G401.6 (cell line): Measurements from ENCODE around the gene AK2.

Source experiments
- FAIRE-seq: peaks from 2 replicates; lab custom pipeline; 2012; peaks lifted over from hg19 to GRCh38; lab: Jason Lieb, UNC

AK2 gene

DNA sequence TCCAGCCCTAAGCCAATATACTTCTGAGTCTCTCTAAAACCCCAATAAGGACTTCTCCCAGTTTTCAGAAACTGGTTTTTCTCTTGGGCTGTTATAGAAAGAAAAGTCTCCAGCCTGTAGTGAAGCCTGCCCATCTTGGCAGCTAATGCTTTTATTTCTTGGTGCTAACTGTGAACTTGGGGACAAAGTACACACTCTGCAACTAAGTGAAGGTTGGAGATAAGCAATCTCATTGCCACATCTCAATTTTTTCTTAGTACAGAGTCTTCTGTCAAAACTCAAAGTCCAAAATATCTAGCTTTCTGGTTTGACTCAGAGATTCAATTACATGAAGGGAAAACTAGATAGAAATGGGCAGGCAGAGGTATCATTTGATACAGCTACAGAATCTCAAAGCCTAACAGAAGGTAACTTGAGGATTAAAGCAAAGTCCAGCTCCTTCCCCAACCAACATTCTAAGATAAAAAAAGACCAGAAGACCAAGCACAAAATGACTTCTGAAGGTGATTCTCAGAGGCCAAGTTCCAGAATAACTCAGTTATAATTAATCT lies 14.0 kb downstream of the AK2 start:
- FAIRE-seq, result no peak

DNA sequence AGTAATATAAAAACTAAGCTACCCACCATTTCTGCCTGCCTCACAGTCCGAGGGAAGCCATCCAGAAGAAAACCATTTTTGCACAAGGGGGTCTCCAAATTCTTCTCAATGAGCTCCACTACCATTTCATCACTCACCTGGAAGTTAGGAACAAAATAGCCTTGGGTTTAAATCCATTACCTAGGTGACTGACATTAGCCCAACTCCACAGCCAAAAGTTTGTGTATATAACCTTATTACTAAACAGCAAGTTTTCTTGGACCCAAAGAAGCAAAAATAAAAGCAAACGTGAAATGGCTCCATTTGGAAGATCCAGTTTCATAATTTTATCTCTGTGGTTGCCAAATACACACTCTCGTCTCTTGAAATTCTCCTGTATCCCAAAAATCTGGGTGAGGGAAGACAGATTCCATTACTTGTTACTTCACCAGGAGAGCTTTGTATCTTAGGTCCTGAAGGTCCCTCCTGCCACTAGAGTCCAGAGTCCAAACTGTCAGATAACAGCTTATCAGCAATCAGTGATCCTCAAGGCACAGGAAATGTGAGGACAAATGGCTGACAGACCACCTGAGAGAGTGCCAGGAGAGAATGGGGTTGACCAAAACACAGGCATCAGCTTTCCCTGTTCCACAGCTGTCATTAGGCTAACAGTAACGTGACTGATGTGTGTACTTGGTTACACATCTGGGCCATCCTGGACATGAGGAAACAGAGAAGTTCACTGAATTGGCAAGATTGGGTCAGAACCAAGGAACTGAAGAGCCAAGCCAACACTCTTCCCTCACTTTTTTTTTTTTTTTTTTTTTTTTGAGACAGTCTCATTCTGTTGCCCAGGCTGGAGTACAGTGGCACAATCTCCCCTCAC lies 14.9 kb downstream of the AK2 start:
- no peak for FAIRE-seq

GRCh38 chr1:33018112-33018511 lies 18.6 kb downstream of the AK2 start:
- FAIRE-seq, result no peak

DNA sequence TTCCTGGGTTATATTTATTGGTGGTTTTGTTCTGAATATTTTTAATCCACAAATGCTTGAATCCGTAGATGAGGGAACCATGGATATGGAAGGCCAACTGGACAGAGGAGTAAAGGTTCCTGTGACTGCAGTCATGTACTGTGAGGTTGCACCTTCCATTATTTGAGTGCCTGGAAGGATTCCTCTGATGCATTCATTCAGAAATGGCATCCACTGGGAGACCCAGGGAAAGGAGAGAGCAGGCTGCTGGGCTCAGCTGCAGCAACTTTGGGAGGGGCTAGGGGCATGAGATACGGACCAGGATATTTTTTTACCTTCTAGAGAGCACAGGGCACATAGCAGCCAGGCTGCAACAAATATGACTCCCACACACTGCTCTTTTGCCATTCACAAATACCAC lies 19.5 kb downstream of the AK2 start:
- no peak for FAIRE-seq

DNA sequence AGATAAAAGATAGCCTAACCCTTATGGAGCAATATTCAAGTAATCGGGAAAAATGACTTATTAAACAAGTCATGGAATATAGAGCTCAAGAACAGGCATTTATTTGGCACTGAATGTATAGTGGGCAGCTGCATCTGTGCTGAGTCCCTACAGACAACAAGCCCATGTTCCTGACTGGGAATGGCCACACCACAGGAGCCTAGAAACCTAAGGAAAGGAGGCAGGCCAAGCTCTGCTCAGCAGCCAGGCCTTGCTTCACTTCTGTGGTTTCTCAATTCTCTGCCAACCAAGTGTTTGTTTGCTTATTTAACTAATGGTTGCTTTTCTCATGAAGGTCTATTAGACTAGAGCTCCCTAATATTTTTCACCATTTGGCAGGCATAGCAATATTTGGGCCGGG lies 21.5 kb downstream of the AK2 start:
- no peak for FAIRE-seq

DNA sequence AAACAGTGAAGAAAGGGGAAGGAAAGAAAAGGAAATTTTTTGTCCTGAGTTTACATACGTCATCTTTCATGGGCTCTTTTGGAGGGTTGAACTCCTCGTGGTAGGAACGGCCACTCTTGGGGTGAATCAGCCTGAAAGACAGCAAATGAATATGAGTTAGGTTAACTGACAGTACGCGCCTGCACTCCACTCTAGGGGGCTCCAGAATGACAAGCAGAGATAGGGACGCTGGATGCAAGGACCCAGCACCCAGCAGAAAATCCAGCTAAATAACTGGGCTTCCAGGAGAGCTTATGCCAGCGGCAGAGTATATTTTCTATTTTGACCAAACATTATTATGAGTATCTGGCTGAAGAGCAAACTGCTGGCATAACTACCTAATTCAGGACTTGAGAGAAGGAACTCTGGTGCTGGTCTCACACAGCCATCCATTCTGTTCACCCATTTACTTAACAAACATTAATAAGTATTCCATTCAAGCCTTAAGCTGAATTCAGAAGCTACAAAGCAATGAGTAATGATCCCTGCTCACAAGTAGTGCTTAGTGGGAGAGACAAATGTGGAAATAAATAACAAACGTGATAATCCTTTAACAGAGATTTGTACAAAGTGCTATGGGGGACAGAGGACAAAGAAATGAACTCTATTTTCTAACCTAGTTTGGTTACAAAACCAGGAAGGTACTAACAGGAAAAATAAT lies 22.1 kb downstream of the AK2 start:
- no peak for FAIRE-seq

DNA sequence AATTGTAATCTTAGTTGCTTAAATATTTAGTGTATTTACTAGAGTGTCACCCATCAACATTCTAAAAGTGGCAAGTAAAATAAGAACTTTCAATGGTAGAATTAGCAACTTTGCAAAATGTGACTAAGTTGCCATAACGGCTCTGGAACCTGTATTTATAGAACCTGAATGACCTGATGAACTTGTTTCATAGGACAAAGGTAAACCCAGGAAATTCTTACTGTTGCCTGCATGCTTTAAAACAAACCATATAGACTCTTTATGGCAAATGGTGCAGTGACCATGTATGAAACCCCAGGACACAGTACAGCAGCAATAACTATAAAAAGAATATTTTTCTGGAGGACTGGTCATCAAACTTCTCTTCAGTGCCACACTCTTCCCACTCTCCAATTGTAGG lies 22.9 kb downstream of the AK2 start:
- no peak for FAIRE-seq

- no peak for FAIRE-seq
Observed at GRCh38 chr1:33012165-33012564, 24.5 kb downstream of the AK2 start.

DNA sequence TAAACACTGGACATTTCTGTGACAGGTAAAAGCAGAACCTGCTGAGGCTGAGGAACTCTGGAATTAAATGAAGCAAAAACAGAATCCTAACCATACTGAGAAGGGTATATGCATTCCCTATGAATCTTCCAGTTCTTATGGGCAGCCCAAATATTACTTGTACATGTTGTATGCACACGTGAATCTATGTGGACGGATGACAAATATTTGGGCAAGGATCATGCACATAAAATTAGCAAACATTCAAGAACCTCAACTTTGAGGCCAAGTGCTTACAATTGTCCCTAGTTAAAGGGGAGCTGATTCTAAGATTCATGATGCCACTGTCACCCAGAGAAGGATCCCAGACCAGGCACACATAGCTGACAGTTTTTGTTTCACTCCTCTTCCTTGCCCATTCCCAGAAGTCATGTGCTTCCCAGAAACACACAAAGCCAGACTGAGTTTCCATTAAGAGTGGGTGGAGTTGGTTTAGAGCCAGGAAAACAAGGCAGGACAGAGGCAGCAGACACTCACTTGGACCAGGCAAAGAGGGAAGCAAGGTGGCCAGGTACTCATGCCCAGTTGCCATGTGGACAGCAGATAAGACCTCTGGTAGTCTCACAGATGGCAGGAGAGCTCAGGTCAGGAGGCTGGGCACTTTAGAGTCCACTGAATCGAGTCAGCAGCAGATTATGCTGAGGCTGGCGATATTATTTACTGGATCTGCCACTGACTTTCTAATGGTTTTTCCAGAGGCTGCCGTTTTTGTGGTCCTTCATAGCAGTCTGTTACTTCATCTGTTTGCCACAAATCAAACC lies 25.6 kb downstream of the AK2 start:
- no peak for FAIRE-seq

- FAIRE-seq, result no peak
Observed at GRCh38 chr1:33009561-33009960, 27.1 kb downstream of the AK2 start.

GRCh38 chr1:33008051-33008914 lies 28.4 kb downstream of the AK2 start:
- FAIRE-seq, result no peak

GRCh38 chr1:33007190-33008050 lies 29.3 kb downstream of the AK2 start:
- no peak for FAIRE-seq

- no peak for FAIRE-seq
Observed at GRCh38 chr1:33005838-33006421, 30.8 kb downstream of the AK2 start.

DNA sequence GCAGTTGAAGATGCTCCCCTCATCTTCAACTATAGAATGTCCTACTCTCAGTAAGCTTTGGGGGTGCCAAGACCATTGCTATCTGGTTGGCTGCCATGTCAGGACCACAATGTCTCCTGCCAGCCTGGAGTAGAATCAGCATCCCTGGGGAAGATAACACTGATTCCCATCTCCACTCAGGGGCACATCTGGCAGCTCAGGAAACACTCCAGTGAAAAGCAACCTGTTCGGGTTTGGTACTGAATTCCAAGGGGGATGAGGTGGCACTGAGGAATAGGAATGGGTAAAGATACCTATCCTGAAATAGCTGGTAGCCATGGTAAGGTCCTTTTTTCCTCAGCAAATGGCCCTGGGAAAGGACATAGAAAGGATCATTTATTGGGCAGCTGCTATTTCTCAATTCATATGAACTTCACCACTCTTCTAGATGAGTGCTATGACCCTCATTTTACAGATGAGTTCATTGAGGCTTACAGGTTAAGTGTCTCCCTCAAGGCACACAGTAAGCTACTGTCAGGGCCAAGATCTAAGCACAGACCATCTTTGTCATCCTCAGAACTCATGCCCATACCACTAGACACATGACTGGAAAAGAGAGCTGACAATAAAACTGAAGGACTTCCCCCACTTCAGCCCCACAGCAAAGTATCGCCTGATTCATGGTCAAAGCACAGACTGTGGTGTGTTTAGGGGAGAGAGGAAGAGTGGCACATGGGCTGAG lies 31.4 kb downstream of the AK2 start:
- no peak for FAIRE-seq

DNA sequence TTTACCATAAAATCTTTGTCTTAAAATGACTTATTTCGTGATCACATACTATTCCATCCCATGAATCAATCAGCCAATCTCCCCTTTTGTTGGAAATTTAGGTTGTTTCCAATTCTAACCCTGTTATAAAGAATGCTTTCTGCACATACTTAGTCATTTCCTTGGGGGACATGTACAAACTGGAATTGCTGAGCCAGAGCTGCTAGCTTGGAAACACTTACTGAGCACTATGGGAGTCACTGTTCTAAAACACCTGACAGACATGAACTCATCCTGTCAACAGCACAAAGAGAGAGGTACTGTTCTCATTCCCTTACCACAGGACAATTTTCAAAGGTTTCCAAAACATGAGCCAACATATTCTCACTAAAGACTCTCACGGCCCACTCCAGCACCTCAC lies 32.1 kb downstream of the AK2 start:
- no peak for FAIRE-seq

GRCh38 chr1:33003657-33004056 lies 33.0 kb downstream of the AK2 start:
- no peak for FAIRE-seq

- no peak for FAIRE-seq
Observed at GRCh38 chr1:33002006-33002405, 34.7 kb downstream of the AK2 start.

GRCh38 chr1:33001282-33001681 lies 35.4 kb downstream of the AK2 start:
- no peak for FAIRE-seq

GRCh38 chr1:33000427-33001026 lies 36.2 kb downstream of the AK2 start:
- FAIRE-seq, result no peak
